Loucy (cell line): Measurements from ENCODE around the gene TENM4.

Experiments
- H2AFZ ChIP-seq: fragments of 200-600 bp; sonication (generic); 2 replicates; pipeline ENCODE4 v1.6.0; 2016; ENCODE audit warnings: antibody characterized with exemption, mild to moderate bottlenecking, low read length, moderate library complexity
- H3F3A ChIP-seq: fragments of 200-600 bp; 2 replicates; pipeline ENCODE4 v1.6.0; 2016; ENCODE audit warnings: antibody characterized with exemption, low read depth, mild to moderate bottlenecking
- H3K27me3 ChIP-seq: fragments of 200-600 bp; sonication (generic); 2 replicates; pipeline ENCODE4 v1.6.1; 2014; ENCODE audit warnings: low read length, mild to moderate bottlenecking; ENCODE audit not compliant: insufficient read depth, poor library complexity, severe bottlenecking
- H3K36me3 ChIP-seq: fragments of 200-600 bp; sonication (generic); 2 replicates; pipeline ENCODE4 v1.6.1; 2016; ENCODE audit warnings: low read length; ENCODE audit not compliant: insufficient read depth
- H3K4me1 ChIP-seq: fragments of 200-600 bp; sonication (generic); 2 replicates; pipeline ENCODE4 v1.5.1; 2014; ENCODE audit warnings: low read length, mild to moderate bottlenecking; ENCODE audit not compliant: insufficient read depth, poor library complexity, severe bottlenecking
- H3K4me2 ChIP-seq: fragments of 200-600 bp; sonication (generic); 2 replicates; pipeline ENCODE4 v1.6.0; 2014; ENCODE audit warnings: antibody characterized with exemption, low read length, low read depth, mild to moderate bottlenecking; ENCODE audit not compliant: poor library complexity, severe bottlenecking
- H3K4me3 ChIP-seq: fragments of 200-600 bp; sonication (generic); 2 replicates; pipeline ENCODE4 v1.5.1; 2014; ENCODE audit warnings: low read length, mild to moderate bottlenecking, mixed read lengths; ENCODE audit not compliant: poor library complexity, severe bottlenecking
- H3K79me2 ChIP-seq: fragments of 200-600 bp; sonication (generic); 2 replicates; pipeline ENCODE4 v1.6.1; 2014; ENCODE audit warnings: low read length; ENCODE audit not compliant: insufficient read depth
- H3K9ac ChIP-seq: fragments of 200-600 bp; sonication (generic); 2 replicates; pipeline ENCODE4 v1.6.0; 2014; ENCODE audit warnings: mild to moderate bottlenecking, low read depth, low read length, moderate library complexity; ENCODE audit not compliant: poor library complexity, severe bottlenecking
- H3K9me2 ChIP-seq: fragments of 200-600 bp; sonication (generic); replicated peaks from 2 replicates; pipeline ENCODE4 v1.6.1; 2016; ENCODE audit warnings: low read depth, low read length, mixed read lengths
- H3K9me3 ChIP-seq: fragments of 200-600 bp; sonication (generic); 2 replicates; pipeline ENCODE4 v1.6.1; 2014; ENCODE audit warnings: mild to moderate bottlenecking, antibody characterized with exemption, low read length, low read depth; ENCODE audit not compliant: insufficient read depth
- H4K20me1 ChIP-seq: fragments of 200-600 bp; sonication (generic); 2 replicates; pipeline ENCODE4 v1.6.0; 2014; ENCODE audit warnings: antibody characterized with exemption, low read length, mild to moderate bottlenecking; ENCODE audit not compliant: insufficient read depth, poor library complexity, severe bottlenecking
- EZH2phosphoT487 ChIP-seq: fragments of 200-600 bp; IDR thresholded peaks from 2 replicates; pipeline ENCODE4 v1.6.1; 2018; ENCODE audit warnings: antibody characterized with exemption, mild to moderate bottlenecking, moderate library complexity, borderline replicate concordance
- TF ChIP-seq, protein P1 (sequence below): fragments of 200-600 bp; sonication (generic); conservative IDR thresholded peaks from 2 replicates; pipeline ENCODE4 v1.5.1; 2014; ENCODE audit warnings: mild to moderate bottlenecking, antibody characterized with exemption, low read length

The TENM4 gene

DNA sequence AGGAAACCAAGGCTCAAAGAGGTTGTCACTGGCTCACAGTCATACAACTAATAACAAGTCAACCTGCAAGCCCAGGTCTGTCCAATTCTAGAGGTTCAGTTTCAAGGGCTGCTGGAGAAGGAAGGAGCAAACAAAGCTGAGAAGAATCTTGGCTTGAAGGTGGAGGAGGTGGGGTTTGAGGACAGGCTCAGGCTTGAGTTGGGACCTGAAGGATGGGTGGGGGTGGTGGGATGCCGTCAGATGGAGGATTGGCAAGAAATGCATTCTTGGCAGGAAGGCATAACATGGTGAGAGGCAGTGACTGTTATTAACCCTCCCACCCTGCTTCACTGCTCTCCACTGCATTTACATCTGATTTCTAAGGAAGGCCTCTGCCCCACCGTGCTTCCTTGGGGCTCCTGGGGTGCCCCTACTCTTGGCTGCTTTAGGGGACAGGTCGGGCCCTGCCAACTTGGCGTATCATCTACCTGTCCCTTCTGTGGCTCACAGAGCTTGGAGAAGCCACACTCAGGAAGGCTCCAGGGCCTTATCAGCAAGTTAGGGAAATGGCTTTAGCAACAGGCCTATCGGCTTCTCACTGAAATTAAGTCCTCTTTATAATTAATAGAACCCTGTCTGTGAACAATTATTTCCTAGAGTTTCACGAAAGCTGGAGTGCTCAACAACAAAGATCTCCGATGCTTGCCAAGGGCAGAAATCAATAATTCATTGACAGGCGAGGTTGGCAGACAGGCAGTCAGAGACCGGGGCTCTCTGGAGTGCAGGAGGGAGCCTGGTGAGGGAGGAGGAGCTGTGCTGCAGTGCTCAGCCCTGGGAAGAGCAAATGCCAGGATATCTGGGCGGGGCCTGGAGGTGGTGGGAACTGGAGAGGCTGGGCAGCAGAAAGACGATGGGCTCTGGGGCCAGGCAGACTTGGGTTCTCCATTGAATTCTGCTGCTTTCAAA lies 781.2 kb downstream of the TENM4 start:
- Histone ChIP-seq H3K79me2 (no peaks in the 10 kb centered on the region), H3K9ac (no peak overlapping the region), H4K20me1 (no peaks in the 10 kb centered on the region), H3F3A (no peaks in the 10 kb centered on the region), H3K4me2 (no peak overlapping the region), H2AFZ (no peak overlapping the region), H3K27me3 (no peaks in the 10 kb centered on the region), H3K9me3 (no peaks in the 10 kb centered on the region; the same call in 1 of the 2 replicates), H3K9me2 (no peaks in the 10 kb centered on the region), H3K4me1 (no peaks in the 10 kb centered on the region), H3K36me3 (no peaks in the 10 kb centered on the region), H3K4me3 (no peak overlapping the region)
- TF ChIP-seq, protein P1, sequence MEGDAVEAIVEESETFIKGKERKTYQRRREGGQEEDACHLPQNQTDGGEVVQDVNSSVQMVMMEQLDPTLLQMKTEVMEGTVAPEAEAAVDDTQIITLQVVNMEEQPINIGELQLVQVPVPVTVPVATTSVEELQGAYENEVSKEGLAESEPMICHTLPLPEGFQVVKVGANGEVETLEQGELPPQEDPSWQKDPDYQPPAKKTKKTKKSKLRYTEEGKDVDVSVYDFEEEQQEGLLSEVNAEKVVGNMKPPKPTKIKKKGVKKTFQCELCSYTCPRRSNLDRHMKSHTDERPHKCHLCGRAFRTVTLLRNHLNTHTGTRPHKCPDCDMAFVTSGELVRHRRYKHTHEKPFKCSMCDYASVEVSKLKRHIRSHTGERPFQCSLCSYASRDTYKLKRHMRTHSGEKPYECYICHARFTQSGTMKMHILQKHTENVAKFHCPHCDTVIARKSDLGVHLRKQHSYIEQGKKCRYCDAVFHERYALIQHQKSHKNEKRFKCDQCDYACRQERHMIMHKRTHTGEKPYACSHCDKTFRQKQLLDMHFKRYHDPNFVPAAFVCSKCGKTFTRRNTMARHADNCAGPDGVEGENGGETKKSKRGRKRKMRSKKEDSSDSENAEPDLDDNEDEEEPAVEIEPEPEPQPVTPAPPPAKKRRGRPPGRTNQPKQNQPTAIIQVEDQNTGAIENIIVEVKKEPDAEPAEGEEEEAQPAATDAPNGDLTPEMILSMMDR: no peak
- no peak for TF ChIP-seq EZH2phosphoT487

DNA sequence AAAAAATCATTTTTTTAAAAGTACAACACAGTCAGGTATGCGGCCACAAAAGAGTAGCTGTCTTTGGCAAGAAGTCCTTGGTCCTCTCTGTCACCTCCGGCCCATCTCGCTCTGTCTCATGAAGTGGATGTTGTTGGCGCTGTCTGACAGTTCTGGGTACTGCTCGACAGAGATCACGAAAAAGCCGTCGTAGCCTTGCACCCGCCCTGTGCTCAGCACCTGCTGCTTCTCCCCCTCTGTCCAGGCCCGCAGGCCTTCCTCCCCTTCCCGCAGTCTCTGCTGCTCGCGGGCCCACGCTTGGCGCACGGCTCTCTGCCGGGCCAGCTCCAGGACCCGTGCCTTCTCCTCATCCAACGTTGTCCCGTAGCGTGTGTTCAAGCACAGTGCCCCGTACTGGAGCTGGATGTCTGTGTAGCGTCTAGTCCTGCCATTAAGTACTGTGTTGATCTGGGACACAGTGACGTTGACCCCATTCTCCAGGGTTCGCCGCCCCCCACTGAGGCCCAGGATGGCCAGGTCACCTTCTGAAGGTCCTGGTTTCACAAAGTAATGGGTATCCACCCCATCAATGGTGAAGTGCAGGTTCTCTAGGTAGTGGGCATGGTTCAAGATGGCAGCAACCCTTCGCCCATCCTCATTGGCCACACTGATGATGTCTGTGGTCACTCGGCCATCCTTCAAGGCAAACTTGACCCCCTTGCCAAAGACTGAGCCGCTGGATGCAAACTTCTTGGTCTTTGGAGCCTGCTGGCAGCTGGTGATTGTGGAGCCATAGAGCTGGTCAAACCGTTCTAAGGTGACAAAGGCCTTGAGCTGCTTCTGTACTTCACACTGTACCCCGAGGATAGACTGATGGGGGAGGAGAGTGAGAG lies 782.6 kb downstream of the TENM4 start:
- H3K4me3 ChIP-seq: no peak overlapping the region
- H3K9me2 ChIP-seq: no peaks in the 10 kb centered on the region
- H3K4me2 ChIP-seq: no peak overlapping the region
- H3K79me2 ChIP-seq: no peaks in the 10 kb centered on the region
- no peaks in the 10 kb centered on the region for H3K4me1 ChIP-seq
- no peak overlapping the region for H3K9ac ChIP-seq
- H3K9me3 ChIP-seq: no peaks in the 10 kb centered on the region
- H3K36me3 ChIP-seq: no peaks in the 10 kb centered on the region
- H3F3A ChIP-seq: no peaks in the 10 kb centered on the region
- H2AFZ ChIP-seq: no peak overlapping the region
- TF ChIP-seq, protein P1: no peak
- no peak for TF ChIP-seq EZH2phosphoT487
- no peaks in the 10 kb centered on the region for H3K27me3 ChIP-seq
- H4K20me1 ChIP-seq: no peaks in the 10 kb centered on the region

DNA sequence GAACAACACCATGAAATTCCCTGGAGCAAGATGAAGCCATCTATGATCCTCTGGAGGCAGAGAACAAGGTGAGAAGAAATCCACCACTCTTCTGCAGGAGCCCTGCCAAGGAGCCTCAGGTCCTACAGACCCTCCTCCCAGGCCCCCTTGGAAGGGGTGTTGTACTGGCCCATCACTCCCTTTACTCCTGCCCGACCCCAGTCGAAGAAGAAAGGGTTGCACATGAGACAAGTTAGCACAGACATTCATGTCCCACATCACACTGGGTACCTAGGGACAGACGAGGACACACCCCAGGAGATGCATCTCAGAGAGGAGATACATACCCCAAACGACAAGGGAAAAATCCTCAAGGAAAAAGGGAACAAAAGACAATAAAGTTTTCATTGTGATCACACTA lies 783.4 kb downstream of the TENM4 start:
- Histone ChIP-seq H4K20me1 (no peaks in the 10 kb centered on the region), H3K9me3 (no peaks in the 10 kb centered on the region), H3K9ac (no peak overlapping the region), H3K4me2 (no peak overlapping the region), H3K9me2 (no peaks in the 10 kb centered on the region), H2AFZ (no peak overlapping the region), H3K36me3 (no peaks in the 10 kb centered on the region), H3K4me1 (no peaks in the 10 kb centered on the region), H3K4me3 (no peak overlapping the region), H3K79me2 (no peaks in the 10 kb centered on the region), H3K27me3 (no peaks in the 10 kb centered on the region), H3F3A (no peaks in the 10 kb centered on the region)
- no peak for TF ChIP-seq EZH2phosphoT487
- TF ChIP-seq, protein P1: no peak
